HepG2 (cell line): ENCODE results near the gene SLC2A14. TPM values are rescaled to one million over a fixed set of nuclear protein-coding genes. Genes with fewer than 3 reads are reported as not detected.
"Not testable (repeated sequence)": the region's sequence is repeated elsewhere in the genome, so short reads cannot be mapped to it uniquely, and the experiment has no call there.

Experiments used
- ATAC-seq: fragments of 200-7000 bp; cut with Tn5 transposase; 3 replicates; pipeline ENCODE4 v1.9.1; 2020; ENCODE audit warnings: mild to moderate bottlenecking, moderate library complexity
- BruUV-seq: library from RNA; stranded (reverse); fragments of 400-500 nt; replicated peaks from 2 replicates; lab custom pipeline; 2021; lab: Mats Ljungman, UMichigan
- CTCF ChIA-PET: fragments of 300-600 bp; formaldehyde crosslinking; extraction: SDS; loops from one replicate; lab custom pipeline; 2021; ENCODE audit warnings: low total read pairs, inconsistent platforms, low intra/inter-chr PET ratio; lab: Yijun Ruan, JAX
- POLR2A ChIA-PET: fragments of 350-600 bp; sonication (Branson Sonifier 250); formaldehyde crosslinking; loops from one replicate; lab custom pipeline; 2020; ENCODE audit warnings: antibody characterized with exemption, inconsistent platforms; lab: Yijun Ruan, JAX
- DNase-seq: peaks from one replicate; pipeline ENCODE4 v3.0.0-alpha.2; 2015; ENCODE audit warnings: low spot score
- FAIRE-seq: peaks from 3 replicates; lab custom pipeline; 2011; peaks lifted over from hg19 to GRCh38; lab: Jason Lieb, UNC
- H2AFZ ChIP-seq: one replicate; pipeline ENCODE4 v1.6.1; 2011; ENCODE audit warnings: low read length, inconsistent platforms
- H3K27ac ChIP-seq: fragments of 300-600 bp; 3 replicates; pipeline ENCODE4 v1.8.0; 2011; ENCODE audit warnings: mixed run types, mild to moderate bottlenecking, mixed read lengths, low read length, inconsistent platforms; ENCODE audit not compliant: insufficient read depth; ENCODE audit errors: extremely low read length
- H3K27me3 ChIP-seq, 2 experiments: fragments of 200-600 bp in 1 of 2; 2 replicates in 1 of 2; 3 replicates in 1 of 2; pipeline versions ENCODE4 v1.6.0 to v1.8.0; 2011; ENCODE audit warnings: low read length in 2 of 2, mild to moderate bottlenecking in 2 of 2, moderate library complexity in 2 of 2, inconsistent platforms in 1 of 2; ENCODE audit not compliant: insufficient read depth in 2 of 2, control insufficient read depth in 1 of 2
- H3K36me3 ChIP-seq, 2 experiments: fragments of 200-600 bp in 1 of 2; replicated peaks in 1 of 2; 2 replicates in 1 of 2; 3 replicates in 1 of 2; pipeline versions ENCODE4 v1.5.1 to v1.8.0; 2011; ENCODE audit warnings: low read length in 2 of 2, inconsistent platforms in 1 of 2; ENCODE audit not compliant: insufficient read depth in 2 of 2, control insufficient read depth in 1 of 2
- H3K4me1 ChIP-seq: 2 replicates; pipeline ENCODE4 v1.5.1; 2012; ENCODE audit warnings: low read length, inconsistent platforms; ENCODE audit not compliant: insufficient read depth
- H3K4me2 ChIP-seq: 2 replicates; pipeline ENCODE4 v1.6.0; 2011; ENCODE audit warnings: low read depth, low read length, inconsistent platforms
- H3K4me3 ChIP-seq, 3 experiments: fragments of 200-600 bp in 1 of 3; sonication (generic), shearing (Covaris generic) in 1 of 3; replicated peaks in 1 of 3; 2 replicates each; pipeline ENCODE4 v1.5.1; 2011 to 2016; ENCODE audit warnings: low read length in 3 of 3, inconsistent platforms in 2 of 3, low read depth in 2 of 3, mild to moderate bottlenecking in 2 of 3, control low read depth in 1 of 3, mixed read lengths in 1 of 3; ENCODE audit not compliant: insufficient read depth in 1 of 3
- H3K79me2 ChIP-seq: one replicate; pipeline ENCODE4 v1.6.1; 2011; ENCODE audit warnings: low read length, inconsistent platforms; ENCODE audit not compliant: insufficient read depth
- H3K9ac ChIP-seq: 2 replicates; pipeline ENCODE4 v1.6.0; 2011; ENCODE audit warnings: mild to moderate bottlenecking, low read depth, low read length, inconsistent platforms; ENCODE audit not compliant: insufficient read depth
- H3K9me3 ChIP-seq: 2 replicates; pipeline ENCODE4 v1.5.1; 2012; ENCODE audit warnings: mild to moderate bottlenecking, low read length
- H4K20me1 ChIP-seq: 2 replicates; pipeline ENCODE4 v1.6.0; 2011; ENCODE audit warnings: inconsistent platforms, mild to moderate bottlenecking, low read length, moderate library complexity; ENCODE audit not compliant: insufficient read depth
- FOXA3 ChIP-seq: IDR thresholded peaks from 2 replicates; pipeline ENCODE4 v1.6.1; 2016; ENCODE audit warnings: missing genetic modification reagents, missing compliant biosample characterization
- FOXO1 ChIP-seq: sonication (generic); formaldehyde crosslinking; IDR thresholded peaks from 2 replicates; pipeline ENCODE4 v1.4.0; 2020; ENCODE audit warnings: missing genetic modification reagents
- RBFOX2 ChIP-seq: fragments of 200-400 bp; formaldehyde crosslinking; IDR thresholded peaks from 2 replicates; pipeline ENCODE4 v1.6.1; 2017; ENCODE audit warnings: low read depth, mild to moderate bottlenecking, low read length
- SKI ChIP-seq: fragments of 450-650 bp; IDR thresholded peaks from one replicate; pipeline ENCODE4 v1.6.1; 2018; ENCODE audit warnings: mild to moderate bottlenecking; ENCODE audit not compliant: partially characterized antibody
- TEAD3 ChIP-seq: optimal IDR thresholded peaks from 2 replicates; pipeline ENCODE3; 2016; ENCODE audit warnings: borderline replicate concordance
- ZBTB42 ChIP-seq: sonication (generic); formaldehyde crosslinking; IDR thresholded peaks from 2 replicates; pipeline ENCODE4 v1.5.0; 2020; ENCODE audit warnings: mild to moderate bottlenecking, missing genetic modification reagents
- ZEB1 ChIP-seq: IDR thresholded peaks from 2 replicates; pipeline ENCODE4 v1.6.1; 2012; ENCODE audit warnings: mild to moderate bottlenecking, low read depth, inconsistent platforms; ENCODE audit not compliant: insufficient replicate concordance
- WGBS: methylation state at CpG from one replicate; pipeline ENCODE4 v1.1.6; 2017; ENCODE audit warnings: low lambda C conversion rate; 5-methylcytosine and 5-hydroxymethylcytosine counted together
- in situ Hi-C: cut with HindIII; loops from 2 replicates; pipeline ENCODE4 v1.10.0; 2017; ENCODE audit warnings: low pct_unique_long_range_greater_than_20kb; ENCODE audit not compliant: extremely low pct_ligation_motif_present
- intact Hi-C: fragments of 100-400 bp; cut with micrococcal nuclease; formaldehyde crosslinking; loops from one replicate; pipeline ENCODE4 v1.10.0; 2022; ENCODE audit not compliant: unreplicated experiment
- polyA plus RNA-seq, 8 experiments: library from polyadenylated mRNA; depleted of rRNA in 3 of 8; stranded (reverse) in 7 of 8; unstranded in 1 of 8; fragments of >200 nt; fragmentation: Illumina TruSeq in 4 of 8; extraction: Trizol in 4 of 8; gene quantifications; 2 replicates each; pipeline versions ENCODE4 v1.2.1 to v1.2.3, GENCODE V29; 2011 to 2016; ENCODE audit warnings: low read depth in 4 of 8, missing spikeins in 1 of 8, mixed read lengths in 1 of 8; ENCODE audit not compliant: insufficient read depth in 1 of 8
- total RNA-seq, 5 experiments: library from RNA; depleted of rRNA; stranded (reverse); fragments of >200 nt; fragmentation: Illumina TruSeq; extraction: Trizol; gene quantifications; 2 replicates each; pipeline ENCODE4 v1.2.3, GENCODE V29; 2016; ENCODE audit warnings: low read depth in 1 of 5
- TF ChIP-seq, protein P1 (sequence below): sonication (generic); formaldehyde crosslinking; IDR thresholded peaks from 2 replicates; pipeline ENCODE4 v1.4.0; 2020; ENCODE audit warnings: missing genetic modification reagents, mild to moderate bottlenecking, borderline replicate concordance
- TF ChIP-seq, protein P2 (sequence below): sonication (generic); formaldehyde crosslinking; IDR thresholded peaks from 2 replicates; pipeline ENCODE4 v1.4.0; 2020; ENCODE audit warnings: missing genetic modification reagents, borderline replicate concordance
- TF ChIP-seq, protein P3 (sequence below): sonication (generic); formaldehyde crosslinking; IDR thresholded peaks from 2 replicates; pipeline ENCODE4 v1.8.0; 2022; ENCODE audit warnings: missing genetic modification reagents, mild to moderate bottlenecking, moderate library complexity, borderline replicate concordance

Gene SLC2A14
- total and polyA plus RNA-seq, 2 of the 13 experiments (the other 11 are each of a cell fraction or from before 2014, with no cell fraction given) = 7.7 to 39.0 TPM

DNA sequence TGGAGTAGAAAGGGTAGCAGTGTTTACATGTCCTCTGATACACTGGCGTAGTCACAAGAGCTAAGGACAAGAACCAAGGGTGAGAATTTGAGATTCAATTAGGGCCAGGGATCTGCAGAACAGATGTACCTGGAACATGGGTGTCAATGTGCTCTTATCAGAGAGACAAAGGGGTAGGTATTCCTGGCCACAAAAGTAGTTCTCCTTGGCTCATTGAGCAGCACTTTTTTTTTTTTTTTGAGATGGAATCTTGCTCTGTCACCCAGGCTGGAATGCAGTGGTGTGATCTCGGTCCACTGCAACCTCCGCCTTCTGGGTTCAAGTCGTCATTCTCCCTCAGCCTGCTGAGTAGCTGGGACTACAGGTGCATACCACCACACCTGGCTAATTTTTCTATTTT lies 33.6 kb upstream of the SLC2A14 start:
- H3K27me3 ChIP-seq, in situ Hi-C loops, H2AFZ ChIP-seq, H3K9me3 ChIP-seq, BruUV-seq, H3K79me2 ChIP-seq, H3K36me3 ChIP-seq, H4K20me1 ChIP-seq: not testable (repeated sequence)
- peak; percentile 52 for ATAC-seq
- CTCF ChIA-PET = interaction anchor here (1.2 to 1.8 kb wide), 2 partner anchors 27 to 46 kb away, joined by 4 to 16 read pairs; no protein-coding TSS in a partner anchor
- Histone ChIP-seq H3K4me3 (peak overlapping the region in 2 of 3 experiments; percentile 10 to 12; a peak in 2 of 6 replicates), H3K27ac (peak overlapping the region; percentile 78), H3K4me2 (peak overlapping the region; percentile 47), H3K9ac (peak overlapping the region; percentile 50), H3K4me1 (peaks cover 48% of the 10 kb centered on the region)
- intact Hi-C loops = loop anchor here (2.0 kb wide), 1 partner anchor 26 kb away; no protein-coding TSS in a partner anchor
- 0 out of 2 replicates have a peak, but pooled peaks have one; percentile 26 for TF ChIP-seq ZBTB42 (CRISPR knock-in tag)
- TF ChIP-seq TEAD3 (CRISPR knock-in tag) = peak; percentile 53
- TF ChIP-seq RBFOX2 = peak; percentile 52
- peak; percentile 19 for TF ChIP-seq ZEB1
- TF ChIP-seq, protein P1, sequence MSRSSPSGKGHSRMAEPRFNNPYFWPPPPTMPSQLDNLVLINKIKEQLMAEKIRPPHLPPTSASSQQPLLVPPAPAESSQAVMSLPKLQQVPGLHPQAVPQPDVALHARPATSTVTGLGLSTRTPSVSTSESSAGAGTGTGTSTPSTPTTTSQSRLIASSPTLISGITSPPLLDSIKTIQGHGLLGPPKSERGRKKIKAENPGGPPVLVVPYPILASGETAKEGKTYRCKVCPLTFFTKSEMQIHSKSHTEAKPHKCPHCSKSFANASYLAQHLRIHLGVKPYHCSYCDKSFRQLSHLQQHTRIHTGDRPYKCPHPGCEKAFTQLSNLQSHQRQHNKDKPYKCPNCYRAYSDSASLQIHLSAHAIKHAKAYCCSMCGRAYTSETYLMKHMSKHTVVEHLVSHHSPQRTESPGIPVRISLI (CRISPR knock-in tag) = 0 out of 2 replicates have a peak, but pooled peaks have one; percentile 24
- WGBS = 16% methylated on average over 4 of the region's 4 CpGs
- DNase-seq = peak; percentile 50
- POLR2A ChIA-PET = interaction anchor here (0.8 to 4.8 kb wide), 6 partner anchors 15 to 44 kb away, joined by 3 to 58 read pairs (median 7); no protein-coding TSS in a partner anchor
- FAIRE-seq = peak; percentile 26

DNA sequence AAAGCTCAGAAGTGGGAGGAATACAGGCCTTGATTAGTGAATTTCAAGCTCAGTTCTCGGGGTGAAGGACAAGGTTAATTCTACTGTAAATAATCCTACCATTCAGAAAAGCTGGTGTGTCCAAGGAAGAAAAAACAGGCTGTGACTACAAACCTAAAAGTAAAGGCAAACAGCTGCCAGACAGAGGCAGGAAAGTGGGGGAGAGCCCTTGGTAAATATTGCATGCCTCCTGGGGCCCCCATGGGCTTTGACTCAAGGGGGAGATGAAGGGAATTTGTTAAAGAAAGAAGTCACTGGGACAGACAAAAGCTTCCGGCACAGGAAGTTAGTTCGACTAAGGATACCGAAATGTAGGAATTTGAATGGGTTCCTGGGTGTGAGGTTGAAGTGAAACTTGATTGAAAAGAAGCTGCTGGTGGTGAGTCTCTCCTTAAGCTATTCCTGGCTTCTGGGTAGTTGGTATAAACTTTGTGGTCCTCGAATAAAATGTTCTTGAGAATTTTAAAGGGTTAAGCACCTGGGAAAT lies 32.9 kb upstream of the SLC2A14 start:
- H4K20me1 ChIP-seq, CTCF ChIA-PET, in situ Hi-C loops, BruUV-seq, H3K9me3 ChIP-seq, H2AFZ ChIP-seq, H3K79me2 ChIP-seq, H3K36me3 ChIP-seq, H3K27me3 ChIP-seq: not testable (repeated sequence)
- Histone ChIP-seq H3K4me3 (0 out of 6 replicates have a peak overlapping the region, but pooled peaks of 1 of the 3 experiments have one; percentile 10), H3K9ac (peak overlapping the region; percentile 34; the same call in 1 of the 2 replicates), H3K4me2 (peak overlapping the region; percentile 47), H3K27ac (peak overlapping the region; percentile 78), H3K4me1 (peaks cover 48% of the 10 kb centered on the region)
- ATAC-seq = peak; percentile 54
- POLR2A ChIA-PET = interaction anchor here (0.6 to 4.8 kb wide), 5 partner anchors 14 to 108 kb away, joined by 3 to 58 read pairs (median 3); no protein-coding TSS in a partner anchor
- DNase-seq = peak; percentile 94
- 0% methylated on average over 3 of the region's 5 CpGs for WGBS
- intact Hi-C loops = loop anchor here (2.0 kb wide), 1 partner anchor 27 kb away; no protein-coding TSS in a partner anchor
- peak; percentile 90 for FAIRE-seq
- TF ChIP-seq, protein P1 (CRISPR knock-in tag) = peak; percentile 82
- TF ChIP-seq, protein P2, sequence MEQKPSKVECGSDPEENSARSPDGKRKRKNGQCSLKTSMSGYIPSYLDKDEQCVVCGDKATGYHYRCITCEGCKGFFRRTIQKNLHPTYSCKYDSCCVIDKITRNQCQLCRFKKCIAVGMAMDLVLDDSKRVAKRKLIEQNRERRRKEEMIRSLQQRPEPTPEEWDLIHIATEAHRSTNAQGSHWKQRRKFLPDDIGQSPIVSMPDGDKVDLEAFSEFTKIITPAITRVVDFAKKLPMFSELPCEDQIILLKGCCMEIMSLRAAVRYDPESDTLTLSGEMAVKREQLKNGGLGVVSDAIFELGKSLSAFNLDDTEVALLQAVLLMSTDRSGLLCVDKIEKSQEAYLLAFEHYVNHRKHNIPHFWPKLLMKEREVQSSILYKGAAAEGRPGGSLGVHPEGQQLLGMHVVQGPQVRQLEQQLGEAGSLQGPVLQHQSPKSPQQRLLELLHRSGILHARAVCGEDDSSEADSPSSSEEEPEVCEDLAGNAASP (CRISPR knock-in tag) = peak; percentile 72; the same call in 1 of the 2 replicates
- TF ChIP-seq SKI (peak; percentile 74), FOXA3 (CRISPR knock-in tag) (peak; percentile 83), FOXO1 (CRISPR knock-in tag) (peak; percentile 51)
- TF ChIP-seq, protein P3, sequence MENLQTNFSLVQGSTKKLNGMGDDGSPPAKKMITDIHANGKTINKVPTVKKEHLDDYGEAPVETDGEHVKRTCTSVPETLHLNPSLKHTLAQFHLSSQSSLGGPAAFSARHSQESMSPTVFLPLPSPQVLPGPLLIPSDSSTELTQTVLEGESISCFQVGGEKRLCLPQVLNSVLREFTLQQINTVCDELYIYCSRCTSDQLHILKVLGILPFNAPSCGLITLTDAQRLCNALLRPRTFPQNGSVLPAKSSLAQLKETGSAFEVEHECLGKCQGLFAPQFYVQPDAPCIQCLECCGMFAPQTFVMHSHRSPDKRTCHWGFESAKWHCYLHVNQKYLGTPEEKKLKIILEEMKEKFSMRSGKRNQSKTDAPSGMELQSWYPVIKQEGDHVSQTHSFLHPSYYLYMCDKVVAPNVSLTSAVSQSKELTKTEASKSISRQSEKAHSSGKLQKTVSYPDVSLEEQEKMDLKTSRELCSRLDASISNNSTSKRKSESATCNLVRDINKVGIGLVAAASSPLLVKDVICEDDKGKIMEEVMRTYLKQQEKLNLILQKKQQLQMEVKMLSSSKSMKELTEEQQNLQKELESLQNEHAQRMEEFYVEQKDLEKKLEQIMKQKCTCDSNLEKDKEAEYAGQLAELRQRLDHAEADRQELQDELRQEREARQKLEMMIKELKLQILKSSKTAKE (CRISPR knock-in tag) = peak; percentile 57; the same call in 1 of the 2 replicates
